GM12878 (cell line): ENCODE measurements around the gene AGTPBP1. TPM values are rescaled to one million over a fixed set of nuclear protein-coding genes. Genes with fewer than 3 reads are reported as not detected.

ENCODE experiments used
- ATAC-seq: fragments of 200-7000 bp; cut with Tn5 transposase; 3 replicates; pipeline ENCODE4 v1.9.1; 2020; ENCODE audit warnings: mild to moderate bottlenecking, moderate library complexity
- BruUV-seq: library from RNA; stranded (reverse); fragments of 400-500 nt; replicated peaks from 2 replicates; lab custom pipeline; 2021; lab: Mats Ljungman, UMichigan
- CTCF ChIA-PET: fragments of 300-600 bp; sonication (Branson Sonifier 250); formaldehyde crosslinking; extraction: SDS; loops from one replicate; lab custom pipeline; 2021; ENCODE audit warnings: inconsistent platforms; lab: Yijun Ruan, JAX
- POLR2A ChIA-PET: fragments of 350-600 bp; formaldehyde crosslinking; extraction: SDS; loops from one replicate; lab custom pipeline; 2021; ENCODE audit warnings: inconsistent platforms; lab: Charles Lee
- RAD21 ChIA-PET: fragments of 300-600 bp; sonication (Branson Sonifier 250); formaldehyde crosslinking; loops from one replicate; lab custom pipeline; 2023; ENCODE audit warnings: antibody characterized with exemption; ENCODE audit not compliant: unreplicated experiment; lab: Charles Lee
- SMC1A ChIA-PET: fragments of 300-600 bp; sonication (Branson Sonifier 250); formaldehyde crosslinking; loops from one replicate; lab custom pipeline; 2023; ENCODE audit not compliant: unreplicated experiment, uncharacterized antibody; lab: Charles Lee
- DNase-seq: peaks from one replicate; pipeline ENCODE4 v3.0.0-alpha.2; 2011; ENCODE audit warnings: low read depth, low spot score
- FAIRE-seq: peaks from 3 replicates; lab custom pipeline; 2011; peaks lifted over from hg19 to GRCh38; lab: Jason Lieb, UNC
- H2AFZ ChIP-seq: 2 replicates; pipeline ENCODE4 v1.6.0; 2011; ENCODE audit warnings: low read depth, low read length, control low read depth; ENCODE audit not compliant: control insufficient read depth
- H3K27ac ChIP-seq: 2 replicates; pipeline ENCODE4 v1.5.1; 2011; ENCODE audit warnings: control low read depth; ENCODE audit not compliant: control insufficient read depth, insufficient read depth
- H3K27me3 ChIP-seq, 2 experiments: replicated peaks in 1 of 2; 2 replicates each; pipeline versions ENCODE4 v1.6.0 to v1.6.1; 2011; ENCODE audit warnings: low read length in 1 of 2; ENCODE audit not compliant: control insufficient read depth in 2 of 2, insufficient read depth in 2 of 2
- H3K36me3 ChIP-seq, 2 experiments: 2 replicates each; pipeline ENCODE4 v1.5.1; 2011; ENCODE audit warnings: low read length in 1 of 2; ENCODE audit not compliant: control insufficient read depth in 2 of 2, insufficient read depth in 2 of 2
- H3K4me1 ChIP-seq: 2 replicates; pipeline ENCODE4 v1.6.1; 2011; ENCODE audit warnings: mild to moderate bottlenecking, low read length, moderate library complexity, mixed read lengths; ENCODE audit not compliant: control insufficient read depth, insufficient read depth
- H3K4me2 ChIP-seq: 2 replicates; pipeline ENCODE4 v1.6.0; 2011; ENCODE audit warnings: control low read depth; ENCODE audit not compliant: control insufficient read depth, insufficient read depth
- H3K4me3 ChIP-seq: fragments of 200-600 bp; sonication (generic); 2 replicates; pipeline ENCODE4 v1.5.1; 2016
- H3K79me2 ChIP-seq: 2 replicates; pipeline ENCODE4 v1.6.0; 2011; ENCODE audit warnings: low read length; ENCODE audit not compliant: control insufficient read depth, insufficient read depth
- H3K9ac ChIP-seq: 2 replicates; pipeline ENCODE4 v1.8.0; 2011; ENCODE audit warnings: low read length, control low read depth, mixed read lengths; ENCODE audit not compliant: control insufficient read depth, insufficient read depth
- H3K9me3 ChIP-seq: replicated peaks from 3 replicates; pipeline ENCODE4 v1.5.1; 2011; ENCODE audit warnings: mild to moderate bottlenecking, low read length; ENCODE audit not compliant: control insufficient read depth, insufficient read depth
- H4K20me1 ChIP-seq: 2 replicates; pipeline ENCODE4 v1.6.0; 2011; ENCODE audit not compliant: control insufficient read depth, insufficient read depth
- CBFB ChIP-seq: IDR thresholded peaks from 2 replicates; pipeline ENCODE4 v1.6.1; 2016; ENCODE audit warnings: antibody characterized with exemption, low read depth
- GATAD2B ChIP-seq: fragments of 450-650 bp; conservative IDR thresholded peaks from 2 replicates; pipeline ENCODE4 v1.6.1; 2017; ENCODE audit warnings: low read depth, mild to moderate bottlenecking, moderate library complexity
- IRF4 ChIP-seq: IDR thresholded peaks from 2 replicates; pipeline ENCODE4 v1.6.1; 2011; ENCODE audit warnings: low read depth, low read length
- JUNB ChIP-seq: IDR thresholded peaks from 2 replicates; pipeline ENCODE4 v1.6.1; 2016; ENCODE audit warnings: antibody characterized with exemption, mild to moderate bottlenecking
- MTA3 ChIP-seq: IDR thresholded peaks from 2 replicates; pipeline ENCODE4 v1.6.1; 2012; ENCODE audit warnings: low read length, inconsistent platforms, borderline replicate concordance
- ZZZ3 ChIP-seq: IDR thresholded peaks from 2 replicates; pipeline ENCODE4 v1.6.1; 2011; ENCODE audit warnings: low read depth; ENCODE audit not compliant: control insufficient read depth, insufficient read length
- WGBS: methylation state at CpG from one replicate; pipeline ENCODE4 v1.1.6; 2016; ENCODE audit warnings: low lambda C conversion rate; ENCODE audit not compliant: insufficient replicate concordance, insufficient coverage; ENCODE audit errors: missing lambda C conversion rate; 5-methylcytosine and 5-hydroxymethylcytosine counted together
- in situ Hi-C: fragments of 300-500 bp; cut with MboI; formaldehyde crosslinking; loops from 9 replicates; pipeline ENCODE4 v1.14.3; 2018; ENCODE audit warnings: mixed read lengths
- intact Hi-C: fragments of 100-400 bp; cut with micrococcal nuclease; formaldehyde crosslinking; loops from one replicate; pipeline ENCODE4 v1.14.2; 2022; ENCODE audit not compliant: unreplicated experiment
- polyA plus RNA-seq, 11 experiments: library from polyadenylated mRNA; depleted of rRNA in 4 of 11; unstranded in 6 of 11; stranded (reverse) in 5 of 11; fragments of >200 nt; fragmentation: Nextera tagmentation in 4 of 11; fragmentation: Illumina TruSeq in 1 of 11; extraction: Ambion mirVana in 4 of 11; extraction: Trizol in 1 of 11; gene quantifications; 1 replicate in 1 of 11; 2 replicates in 10 of 11; pipeline versions ENCODE4 v1.2.1 to v1.2.3, GENCODE V29; 2011 to 2016; ENCODE audit warnings: inconsistent platforms in 2 of 11, missing spikeins in 2 of 11, low read depth in 1 of 11
- total RNA-seq, 4 experiments: library from RNA; depleted of rRNA in 3 of 4; stranded (reverse); fragments of >200 nt in 3 of 4; fragmentation: Illumina TruSeq in 1 of 4; extraction: Trizol in 1 of 4; gene quantifications; 2 replicates each; pipeline versions ENCODE4 v1.2.1 to v1.2.3, GENCODE V29; 2013 to 2021
- TF ChIP-seq, protein P1 (sequence below): fragments of 450-650 bp; IDR thresholded peaks from 2 replicates; pipeline ENCODE4 v1.6.1; 2016; ENCODE audit warnings: mild to moderate bottlenecking
- TF ChIP-seq, protein P2 (sequence below): fragments of 450-650 bp; IDR thresholded peaks from 2 replicates; pipeline ENCODE4 v1.6.1; 2014; ENCODE audit warnings: mild to moderate bottlenecking
- TF ChIP-seq, protein P3 (sequence below): fragments of 450-650 bp; formaldehyde crosslinking; IDR thresholded peaks from 2 replicates; pipeline ENCODE4 v1.4.0; 2022; ENCODE audit warnings: mild to moderate bottlenecking, moderate library complexity

AGTPBP1 gene
- total and polyA plus RNA-seq, 10 of the 15 experiments (the other 5 are each of a cell fraction or from before 2014, with no cell fraction given): 6.1 to 35.2 (median 20.0) TPM

DNA sequence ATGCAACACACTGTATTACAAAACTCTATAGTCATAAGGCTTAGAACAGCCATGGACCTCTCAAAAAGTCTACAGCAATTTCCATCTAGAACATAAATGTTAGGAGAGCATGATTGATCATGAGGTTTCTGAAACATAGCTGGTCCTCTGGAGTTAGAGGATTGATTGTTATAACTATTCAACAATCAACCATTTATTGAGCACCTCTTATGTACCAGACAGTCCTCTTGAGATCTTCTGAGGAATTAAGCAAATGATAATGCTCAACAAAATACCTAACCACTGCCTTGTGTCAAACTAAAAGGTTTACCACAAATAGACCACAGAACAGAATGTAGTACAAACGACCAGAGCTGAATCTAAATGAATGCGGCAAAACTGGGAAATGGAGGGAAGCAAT is 3.4 kb upstream of the AGTPBP1 start (continued):
- TF ChIP-seq MTA3: no peak
- TF ChIP-seq ZZZ3: no peak
- TF ChIP-seq IRF4: no peak
- TF ChIP-seq, protein P1, sequence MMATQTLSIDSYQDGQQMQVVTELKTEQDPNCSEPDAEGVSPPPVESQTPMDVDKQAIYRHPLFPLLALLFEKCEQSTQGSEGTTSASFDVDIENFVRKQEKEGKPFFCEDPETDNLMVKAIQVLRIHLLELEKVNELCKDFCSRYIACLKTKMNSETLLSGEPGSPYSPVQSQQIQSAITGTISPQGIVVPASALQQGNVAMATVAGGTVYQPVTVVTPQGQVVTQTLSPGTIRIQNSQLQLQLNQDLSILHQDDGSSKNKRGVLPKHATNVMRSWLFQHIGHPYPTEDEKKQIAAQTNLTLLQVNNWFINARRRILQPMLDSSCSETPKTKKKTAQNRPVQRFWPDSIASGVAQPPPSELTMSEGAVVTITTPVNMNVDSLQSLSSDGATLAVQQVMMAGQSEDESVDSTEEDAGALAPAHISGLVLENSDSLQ: no peak
- no peak for TF ChIP-seq JUNB
- TF ChIP-seq, protein P2, sequence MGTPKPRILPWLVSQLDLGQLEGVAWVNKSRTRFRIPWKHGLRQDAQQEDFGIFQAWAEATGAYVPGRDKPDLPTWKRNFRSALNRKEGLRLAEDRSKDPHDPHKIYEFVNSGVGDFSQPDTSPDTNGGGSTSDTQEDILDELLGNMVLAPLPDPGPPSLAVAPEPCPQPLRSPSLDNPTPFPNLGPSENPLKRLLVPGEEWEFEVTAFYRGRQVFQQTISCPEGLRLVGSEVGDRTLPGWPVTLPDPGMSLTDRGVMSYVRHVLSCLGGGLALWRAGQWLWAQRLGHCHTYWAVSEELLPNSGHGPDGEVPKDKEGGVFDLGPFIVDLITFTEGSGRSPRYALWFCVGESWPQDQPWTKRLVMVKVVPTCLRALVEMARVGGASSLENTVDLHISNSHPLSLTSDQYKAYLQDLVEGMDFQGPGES: no peak
- TF ChIP-seq CBFB: no peak

DNA sequence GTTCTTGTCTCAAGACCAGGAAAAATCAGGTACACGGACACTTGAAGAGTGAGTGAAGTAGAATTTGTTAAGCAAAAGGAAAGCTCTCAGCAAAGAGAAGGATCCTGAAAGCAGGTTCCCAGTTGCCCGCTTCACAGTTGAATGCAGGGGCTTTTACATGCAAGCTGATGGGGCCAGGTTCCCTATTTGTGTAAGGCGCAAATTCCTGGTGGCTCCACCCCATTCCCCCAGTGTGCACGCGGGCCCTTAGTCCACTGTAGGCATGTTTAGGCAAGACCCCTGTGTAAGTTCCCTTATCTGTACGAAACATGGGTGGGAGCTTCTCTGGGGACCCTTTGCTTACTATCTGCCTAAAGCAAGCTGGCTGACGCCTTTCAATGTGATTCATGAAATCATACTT is 2.7 kb upstream of the AGTPBP1 start:
- in situ Hi-C loops: no loop called here
- Histone ChIP-seq H3K4me3 (no peak overlapping the region), H3K4me1 (no peaks in the 10 kb centered on the region), H3K27ac (no peak overlapping the region), H3K4me2 (no peak overlapping the region), H3K9me3 (no peaks in the 10 kb centered on the region), H2AFZ (no peak overlapping the region), H3K36me3 (no peaks in the 10 kb centered on the region), H3K9ac (no peak overlapping the region), H3K27me3 (no peaks in the 10 kb centered on the region), H3K79me2 (peaks cover 19% of the 10 kb centered on the region), H4K20me1 (no peaks in the 10 kb centered on the region)
- ChIA-PET RAD21 (interaction anchor here (0.6 kb wide), 1 partner anchor 24 kb away, joined by 3 read pairs; no protein-coding TSS in a partner anchor), CTCF (interaction anchor here (0.9 to 1.1 kb wide), 2 partner anchors 44 to 46 kb away, joined by 3 read pairs; no protein-coding TSS in a partner anchor), POLR2A (no interaction called here), SMC1A (no interaction called here)
- DNase-seq (no peak), ATAC-seq (no peak), FAIRE-seq (no peak)
- BruUV-seq: no TSS peak
- no peak for TF ChIP-seq GATAD2B
- TF ChIP-seq, protein P3, sequence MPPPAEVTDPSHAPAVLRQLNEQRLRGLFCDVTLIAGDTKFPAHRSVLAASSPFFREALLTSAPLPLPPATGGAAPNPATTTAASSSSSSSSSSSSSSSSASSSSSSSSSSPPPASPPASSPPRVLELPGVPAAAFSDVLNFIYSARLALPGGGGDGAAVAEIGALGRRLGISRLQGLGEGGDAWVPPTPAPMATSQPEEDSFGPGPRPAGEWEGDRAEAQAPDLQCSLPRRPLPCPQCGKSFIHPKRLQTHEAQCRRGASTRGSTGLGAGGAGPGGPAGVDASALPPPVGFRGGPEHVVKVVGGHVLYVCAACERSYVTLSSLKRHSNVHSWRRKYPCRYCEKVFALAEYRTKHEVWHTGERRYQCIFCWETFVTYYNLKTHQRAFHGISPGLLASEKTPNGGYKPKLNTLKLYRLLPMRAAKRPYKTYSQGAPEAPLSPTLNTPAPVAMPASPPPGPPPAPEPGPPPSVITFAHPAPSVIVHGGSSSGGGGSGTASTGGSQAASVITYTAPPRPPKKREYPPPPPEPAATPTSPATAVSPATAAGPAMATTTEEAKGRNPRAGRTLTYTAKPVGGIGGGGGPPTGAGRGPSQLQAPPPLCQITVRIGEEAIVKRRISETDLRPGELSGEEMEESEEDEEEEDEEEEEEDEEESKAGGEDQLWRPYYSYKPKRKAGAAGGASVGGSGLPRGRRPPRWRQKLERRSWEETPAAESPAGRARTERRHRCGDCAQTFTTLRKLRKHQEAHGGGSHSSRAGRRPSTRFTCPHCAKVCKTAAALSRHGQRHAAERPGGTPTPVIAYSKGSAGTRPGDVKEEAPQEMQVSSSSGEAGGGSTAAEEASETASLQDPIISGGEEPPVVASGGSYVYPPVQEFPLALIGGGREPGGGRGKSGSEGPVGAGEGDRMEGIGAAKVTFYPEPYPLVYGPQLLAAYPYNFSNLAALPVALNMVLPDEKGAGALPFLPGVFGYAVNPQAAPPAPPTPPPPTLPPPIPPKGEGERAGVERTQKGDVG: no peak
- 67% methylated on average over 5 of the region's 7 CpGs for WGBS
- intact Hi-C loops: loop anchor here (5.0 kb wide), 2 partner anchors 47 to 198 kb away; partner anchors contain the start of gene NAA35
